ENCODE measurements around the gene TUNAR. TPM values are rescaled to one million over a fixed set of nuclear protein-coding genes. Genes with fewer than 3 reads are reported as not detected.

TUNAR gene
- total RNA-seq (2014; rRNA removed) (not detected in 2 replicates), Bru-seq, nascent RNA (not detected), BruChase-seq, experiment 1, labeled RNA remaining after a 6-hour chase (not detected), BruChase-seq, experiment 2, labeled RNA remaining after a 2-hour chase (not detected)
- long read RNA-seq, result 0 reads

- BruUV-seq (replicated peaks), result no TSS peak
- H3K9me2 ChIP-seq (replicated peaks; ENCODE audit: low read length), result no peaks in the 10 kb centered on the region
- H3K9ac ChIP-seq (ENCODE audit: low read length), result no peak within 1 kb of the TSS
- peaks cover 67% of the 10 kb centered on the region for H3K27me3 ChIP-seq (ENCODE audit: low read length)
- intact Hi-C loops (cut with micrococcal nuclease), result no loop called here
- ATAC-seq (no peak), DNase-seq (no peak)
- POLR2A ChIA-PET (ENCODE audit: unreplicated experiment), result no interaction called here
- H3K9me3 ChIP-seq (ENCODE audit: low read length), result no peaks in the 10 kb centered on the region
- no peak within 1 kb of the TSS for H2AFZ ChIP-seq (ENCODE audit: low read length)
- H3K36me3 ChIP-seq (ENCODE audit: low read depth, low read length), result no peaks in the 10 kb centered on the region
- CTCF ChIA-PET, result no interaction called here
- no peak within 1 kb of the TSS for H3K27ac ChIP-seq (ENCODE audit: low read length)
- H3K4me3 ChIP-seq (ENCODE audit: low read length), result no peak within 1 kb of the TSS
- no peaks in the 10 kb centered on the region for H3K4me1 ChIP-seq (ENCODE audit: insufficient read depth, low read length)
- H3K4me2 ChIP-seq (ENCODE audit: low read length), result no peak within 1 kb of the TSS
- TF ChIP-seq EZH2phosphoT487 (IDR thresholded peaks at IDR 0.05; ENCODE audit: borderline replicate concordance, low read length) (no peak), CTCF (conservative IDR thresholded peaks at IDR 0.05; ENCODE audit: low read depth, low read length) (no peak), EZH2 (IDR thresholded peaks at IDR 0.05; ENCODE audit: low read length, unreplicated experiment) (no peak)
- no peaks in the 10 kb centered on the region for H4K20me1 ChIP-seq (ENCODE audit: low read length)
- H3F3A ChIP-seq (ENCODE audit: low read length, unreplicated experiment), result no peaks in the 10 kb centered on the region
- no peaks in the 10 kb centered on the region for H3K79me2 ChIP-seq (ENCODE audit: low read length)
Observed at GRCh38 chr14:95876761-95877538, at the start of gene TUNAR. TUNAR (plus strand) TSS chr14:95876832.

- no peaks in the 10 kb centered on the region for H3K4me1 ChIP-seq (ENCODE audit: insufficient read depth, low read length)
- H3K4me3 ChIP-seq (ENCODE audit: low read length), result no peak overlapping the region
- no peak for TF ChIP-seq EZH2phosphoT487 (IDR thresholded peaks at IDR 0.05; ENCODE audit: borderline replicate concordance, low read length)
- BruUV-seq (replicated peaks), result no TSS peak
- DNase-seq, result no peak
- no peak overlapping the region for H2AFZ ChIP-seq (ENCODE audit: low read length)
- no peaks in the 10 kb centered on the region for H4K20me1 ChIP-seq (ENCODE audit: low read length)
- ATAC-seq, result no peak
- H3K9ac ChIP-seq (ENCODE audit: low read length), result no peak overlapping the region
- intact Hi-C loops (cut with micrococcal nuclease), result no loop called here
- ChIA-PET CTCF (no interaction called here), POLR2A (ENCODE audit: unreplicated experiment) (no interaction called here)
- no peak overlapping the region for H3K27ac ChIP-seq (ENCODE audit: low read length)
- H3K27me3 ChIP-seq (ENCODE audit: low read length), result no peaks in the 10 kb centered on the region
- no peaks in the 10 kb centered on the region for H3K9me2 ChIP-seq (replicated peaks; ENCODE audit: low read length)
- no peaks in the 10 kb centered on the region for H3F3A ChIP-seq (ENCODE audit: low read length, unreplicated experiment)
- H3K9me3 ChIP-seq (ENCODE audit: low read length), result 0 out of 2 replicates have a peak, but pooled peaks cover 7% of the 10 kb centered on the region
- no peaks in the 10 kb centered on the region for H3K79me2 ChIP-seq (ENCODE audit: low read length)
- no peak overlapping the region for H3K4me2 ChIP-seq (ENCODE audit: low read length)
- H3K36me3 ChIP-seq (ENCODE audit: low read depth, low read length), result no peaks in the 10 kb centered on the region
Observed at GRCh38 chr14:95828649-95829265, 47.9 kb upstream of the TUNAR start.

- BruUV-seq (replicated peaks), result no TSS peak
- no peak overlapping the region for H3K4me2 ChIP-seq (ENCODE audit: low read length)
- ATAC-seq, result no peak
- ChIA-PET CTCF (no interaction called here), POLR2A (ENCODE audit: unreplicated experiment) (no interaction called here)
- no peaks in the 10 kb centered on the region for H3K79me2 ChIP-seq (ENCODE audit: low read length)
- H3K9ac ChIP-seq (ENCODE audit: low read length), result no peak overlapping the region
- H3K4me1 ChIP-seq (ENCODE audit: insufficient read depth, low read length), result no peaks in the 10 kb centered on the region
- intact Hi-C loops (cut with micrococcal nuclease), result no loop called here
- no peaks in the 10 kb centered on the region for H3K9me2 ChIP-seq (replicated peaks; ENCODE audit: low read length)
- no peaks in the 10 kb centered on the region for H3K36me3 ChIP-seq (ENCODE audit: low read depth, low read length)
- no peak for DNase-seq
- H3K9me3 ChIP-seq (ENCODE audit: low read length), result 0 out of 2 replicates have a peak, but pooled peaks cover 7% of the 10 kb centered on the region
- no peaks in the 10 kb centered on the region for H4K20me1 ChIP-seq (ENCODE audit: low read length)
- no peak for TF ChIP-seq EZH2 (IDR thresholded peaks at IDR 0.05; ENCODE audit: low read length, unreplicated experiment)
- no peak for TF ChIP-seq EZH2phosphoT487 (IDR thresholded peaks at IDR 0.05; ENCODE audit: borderline replicate concordance, low read length)
- TF ChIP-seq CTCF (conservative IDR thresholded peaks at IDR 0.05; ENCODE audit: low read depth, low read length), result no peak
- no peaks in the 10 kb centered on the region for H3F3A ChIP-seq (ENCODE audit: low read length, unreplicated experiment)
- no peak overlapping the region for H2AFZ ChIP-seq (ENCODE audit: low read length)
- no peaks in the 10 kb centered on the region for H3K27me3 ChIP-seq (ENCODE audit: low read length)
- no peak overlapping the region for H3K27ac ChIP-seq (ENCODE audit: low read length)
- H3K4me3 ChIP-seq (ENCODE audit: low read length), result no peak overlapping the region
Observed at GRCh38 chr14:95829321-95829720, 47.3 kb upstream of the TUNAR start.

Measured in PC-3 (cell line).